ENCODE measurements around the gene SOAT1.

DNA sequence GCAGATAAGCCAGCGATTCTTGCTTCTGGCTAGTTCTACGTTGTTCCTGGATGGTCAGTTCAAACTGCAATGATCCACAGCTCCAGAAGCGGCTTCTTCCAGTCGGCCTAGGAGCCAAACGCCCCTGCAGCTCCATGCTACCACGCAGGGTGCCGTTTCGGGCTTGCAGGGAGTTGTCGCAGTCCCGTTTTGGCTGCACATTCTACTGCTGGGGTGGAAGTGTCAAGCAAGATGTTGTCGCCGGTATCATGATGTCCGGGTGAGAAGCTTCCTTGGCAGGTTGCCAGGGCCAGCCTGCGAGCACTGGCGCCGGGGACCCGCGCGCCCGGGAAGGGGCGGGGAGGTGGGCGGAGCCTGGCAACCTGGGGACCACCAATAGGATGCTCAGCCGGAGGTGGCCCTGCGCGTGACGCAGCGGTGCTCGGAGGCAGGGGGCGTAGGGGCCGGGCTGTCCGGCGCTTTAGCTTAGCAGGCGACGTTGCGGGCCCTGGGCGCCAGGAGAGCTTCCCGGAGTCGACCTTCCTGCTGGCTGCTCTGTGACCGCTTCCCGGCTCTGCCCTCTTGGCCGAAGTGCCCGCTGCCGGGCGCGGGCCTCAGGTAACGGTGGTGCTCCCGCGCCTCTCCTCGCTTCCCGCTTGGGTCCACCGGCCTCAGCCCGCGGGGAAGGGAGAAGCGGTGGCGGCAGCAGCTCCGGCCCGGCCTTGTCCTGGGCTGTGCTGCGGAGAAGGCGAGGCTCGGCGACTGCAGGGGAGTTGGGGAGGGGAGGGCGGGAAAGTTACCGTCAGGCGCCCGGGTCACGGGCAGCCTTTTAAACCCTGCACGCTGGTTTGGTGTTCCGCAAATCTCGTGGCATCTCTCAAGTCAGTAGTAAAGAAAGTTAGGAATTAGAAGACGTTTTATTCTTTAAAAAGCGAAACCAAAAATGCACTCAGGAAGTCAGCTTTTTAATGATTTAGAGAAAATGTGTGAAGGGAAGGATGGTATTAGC is at the start of gene SOAT1:
- TF ChIP-seq, protein P1, sequence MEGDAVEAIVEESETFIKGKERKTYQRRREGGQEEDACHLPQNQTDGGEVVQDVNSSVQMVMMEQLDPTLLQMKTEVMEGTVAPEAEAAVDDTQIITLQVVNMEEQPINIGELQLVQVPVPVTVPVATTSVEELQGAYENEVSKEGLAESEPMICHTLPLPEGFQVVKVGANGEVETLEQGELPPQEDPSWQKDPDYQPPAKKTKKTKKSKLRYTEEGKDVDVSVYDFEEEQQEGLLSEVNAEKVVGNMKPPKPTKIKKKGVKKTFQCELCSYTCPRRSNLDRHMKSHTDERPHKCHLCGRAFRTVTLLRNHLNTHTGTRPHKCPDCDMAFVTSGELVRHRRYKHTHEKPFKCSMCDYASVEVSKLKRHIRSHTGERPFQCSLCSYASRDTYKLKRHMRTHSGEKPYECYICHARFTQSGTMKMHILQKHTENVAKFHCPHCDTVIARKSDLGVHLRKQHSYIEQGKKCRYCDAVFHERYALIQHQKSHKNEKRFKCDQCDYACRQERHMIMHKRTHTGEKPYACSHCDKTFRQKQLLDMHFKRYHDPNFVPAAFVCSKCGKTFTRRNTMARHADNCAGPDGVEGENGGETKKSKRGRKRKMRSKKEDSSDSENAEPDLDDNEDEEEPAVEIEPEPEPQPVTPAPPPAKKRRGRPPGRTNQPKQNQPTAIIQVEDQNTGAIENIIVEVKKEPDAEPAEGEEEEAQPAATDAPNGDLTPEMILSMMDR (conservative IDR thresholded peaks at IDR 0.05; ENCODE audit: low read depth, low read length), result peak; percentile 18; the same call in 1 of the 2 replicates
- peak; percentile 73; the same call in 1 of the 2 replicates for TF ChIP-seq MXI1 (IDR thresholded peaks at IDR 0.05; ENCODE audit: borderline replicate concordance, low read depth, low read length)
- no peak for TF ChIP-seq MAFK (IDR thresholded peaks at IDR 0.05; ENCODE audit: low read depth, low read length)
- no peak for TF ChIP-seq RCOR1 (IDR thresholded peaks at IDR 0.05; ENCODE audit: insufficient replicate concordance, low read length)
- peak; percentile 45; the same call in 1 of the 2 replicates for TF ChIP-seq BHLHE40 (IDR thresholded peaks at IDR 0.05; ENCODE audit: low read depth, low read length)
- peak; percentile 83 for TF ChIP-seq POLR2A (IDR thresholded peaks at IDR 0.05; ENCODE audit: low read depth, low read length)
- TF ChIP-seq, protein P2, sequence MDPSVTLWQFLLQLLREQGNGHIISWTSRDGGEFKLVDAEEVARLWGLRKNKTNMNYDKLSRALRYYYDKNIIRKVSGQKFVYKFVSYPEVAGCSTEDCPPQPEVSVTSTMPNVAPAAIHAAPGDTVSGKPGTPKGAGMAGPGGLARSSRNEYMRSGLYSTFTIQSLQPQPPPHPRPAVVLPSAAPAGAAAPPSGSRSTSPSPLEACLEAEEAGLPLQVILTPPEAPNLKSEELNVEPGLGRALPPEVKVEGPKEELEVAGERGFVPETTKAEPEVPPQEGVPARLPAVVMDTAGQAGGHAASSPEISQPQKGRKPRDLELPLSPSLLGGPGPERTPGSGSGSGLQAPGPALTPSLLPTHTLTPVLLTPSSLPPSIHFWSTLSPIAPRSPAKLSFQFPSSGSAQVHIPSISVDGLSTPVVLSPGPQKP (IDR thresholded peaks at IDR 0.05; ENCODE audit: borderline replicate concordance, low read depth, low read length), result no peak
